IMR-90 (cell line): ENCODE data around the gene GNAT2. TPM values are rescaled to one million over a fixed set of nuclear protein-coding genes. Genes with fewer than 3 reads are reported as not detected.

Source experiments
- ATAC-seq: fragments of 200-7000 bp; cut with Tn5 transposase; 2 replicates; pipeline ENCODE4 v1.9.1; 2020; ENCODE audit warnings: low read depth, mild to moderate bottlenecking, moderate library complexity
- BruUV-seq: library from RNA; stranded (reverse); fragments of 400-500 nt; replicated peaks from 2 replicates; lab custom pipeline; 2021; lab: Mats Ljungman, UMichigan
- CTCF ChIA-PET: fragments of 300-600 bp; formaldehyde crosslinking; extraction: SDS; loops from one replicate; lab custom pipeline; 2021; ENCODE audit warnings: antibody characterized with exemption; lab: Yijun Ruan, JAX
- POLR2A ChIA-PET: fragments of 300-600 bp; sonication (Branson Sonifier 250); formaldehyde crosslinking; loops from one replicate; lab custom pipeline; 2022; ENCODE audit warnings: antibody characterized with exemption; ENCODE audit not compliant: unreplicated experiment; lab: Charles Lee
- DNase-seq: peaks from one replicate; pipeline ENCODE4 v3.0.0; 2013
- H2AFZ ChIP-seq: replicated peaks from 2 replicates; pipeline ENCODE3; 2013; ENCODE audit warnings: low read length, mild to moderate bottlenecking; ENCODE audit not compliant: poor library complexity
- H2AK5ac ChIP-seq: 2 replicates; pipeline ENCODE4 v1.6.1; 2013; ENCODE audit warnings: low read depth, low read length, inconsistent platforms
- H2AK9ac ChIP-seq: replicated peaks from 2 replicates; pipeline ENCODE3; 2013; ENCODE audit warnings: mild to moderate bottlenecking, low read depth, low read length, moderate library complexity; ENCODE audit not compliant: poor library complexity
- H2BK120ac ChIP-seq: 2 replicates; pipeline ENCODE4 v1.6.1; 2013; ENCODE audit warnings: low read depth, low read length, inconsistent platforms
- H2BK15ac ChIP-seq: 3 replicates; pipeline ENCODE4 v1.6.1; 2013; ENCODE audit warnings: low read depth, low read length, inconsistent platforms
- H2BK20ac ChIP-seq: 2 replicates; pipeline ENCODE4 v1.6.1; 2013; ENCODE audit warnings: low read depth, mild to moderate bottlenecking, inconsistent platforms, low read length, moderate library complexity
- H2BK5ac ChIP-seq: 2 replicates; pipeline ENCODE4 v1.6.1; 2013; ENCODE audit warnings: mild to moderate bottlenecking, low read depth, low read length, inconsistent platforms; ENCODE audit not compliant: poor library complexity, severe bottlenecking
- H3K14ac ChIP-seq: replicated peaks from 2 replicates; pipeline ENCODE4 v1.6.1; 2013; ENCODE audit warnings: low read depth, low read length, inconsistent platforms
- H3K18ac ChIP-seq: 2 replicates; pipeline ENCODE4 v1.6.1; 2013; ENCODE audit warnings: low read depth, low read length, control low read depth
- H3K23ac ChIP-seq: 2 replicates; pipeline ENCODE4 v1.6.1; 2013; ENCODE audit warnings: low read depth, low read length, inconsistent platforms
- H3K27ac ChIP-seq: 2 replicates; pipeline ENCODE4 v1.5.1; 2013; ENCODE audit warnings: mild to moderate bottlenecking, control low read depth, low read length; ENCODE audit not compliant: insufficient read depth
- H3K27me3 ChIP-seq: 2 replicates; pipeline ENCODE4 v1.6.1; 2013; ENCODE audit warnings: low read length; ENCODE audit not compliant: control insufficient read depth, insufficient read depth
- H3K36me3 ChIP-seq: 2 replicates; pipeline ENCODE4 v1.6.1; 2013; ENCODE audit warnings: low read length, mixed read lengths; ENCODE audit not compliant: control insufficient read depth, insufficient read depth
- H3K4ac ChIP-seq: 2 replicates; pipeline ENCODE4 v1.6.1; 2013; ENCODE audit warnings: low read depth, low read length, inconsistent platforms
- H3K4me1 ChIP-seq: 2 replicates; pipeline ENCODE4 v1.6.1; 2013; ENCODE audit warnings: low read length, mixed read lengths; ENCODE audit not compliant: control insufficient read depth, insufficient read depth
- H3K4me2 ChIP-seq: 2 replicates; pipeline ENCODE4 v1.6.1; 2013; ENCODE audit warnings: low read depth, mild to moderate bottlenecking, control low read depth, low read length, moderate library complexity
- H3K4me3 ChIP-seq: 2 replicates; pipeline ENCODE4 v1.5.1; 2013; ENCODE audit warnings: low read depth, mild to moderate bottlenecking, control low read depth, low read length, moderate library complexity; ENCODE audit not compliant: insufficient read depth
- H3K56ac ChIP-seq: 2 replicates; pipeline ENCODE4 v1.6.1; 2013; ENCODE audit warnings: low read length, inconsistent platforms; ENCODE audit not compliant: insufficient read depth; ENCODE audit errors: extremely low read depth
- H3K79me1 ChIP-seq, 2 experiments: 2 replicates each; pipeline ENCODE4 v1.6.1; 2013; ENCODE audit warnings: low read length in 2 of 2, inconsistent platforms in 1 of 2, low read depth in 1 of 2
- H3K9ac ChIP-seq: 2 replicates; pipeline ENCODE4 v1.6.1; 2013; ENCODE audit warnings: low read depth, low read length, control low read depth
- H3K9me1 ChIP-seq: 2 replicates; pipeline ENCODE4 v1.6.1; 2013; ENCODE audit warnings: low read length, inconsistent platforms; ENCODE audit not compliant: insufficient read depth
- H3K9me3 ChIP-seq: 2 replicates; pipeline ENCODE4 v1.6.1; 2013; ENCODE audit warnings: low read length; ENCODE audit not compliant: control insufficient read depth, insufficient read depth
- H4K20me1 ChIP-seq: 2 replicates; pipeline ENCODE4 v1.6.1; 2013; ENCODE audit warnings: low read length, inconsistent platforms; ENCODE audit not compliant: insufficient read depth
- H4K5ac ChIP-seq: 2 replicates; pipeline ENCODE4 v1.6.1; 2013; ENCODE audit warnings: mild to moderate bottlenecking, low read depth, low read length, control low read depth
- H4K8ac ChIP-seq, 2 experiments: 2 replicates each; pipeline ENCODE4 v1.6.1; 2013; ENCODE audit warnings: low read depth in 2 of 2, low read length in 2 of 2, control low read depth in 1 of 2, inconsistent platforms in 1 of 2
- H4K91ac ChIP-seq: 2 replicates; pipeline ENCODE4 v1.6.1; 2013; ENCODE audit warnings: low read depth, low read length, inconsistent platforms; ENCODE audit not compliant: insufficient read depth
- ELK1 ChIP-seq: fragments of 150-350 bp; IDR thresholded peaks from 2 replicates; pipeline ENCODE4 v1.6.1; 2016; ENCODE audit warnings: low read depth, mild to moderate bottlenecking, low read length, moderate library complexity, borderline replicate concordance
- RCOR1 ChIP-seq: IDR thresholded peaks from 2 replicates; pipeline ENCODE4 v1.6.1; 2012; ENCODE audit warnings: mild to moderate bottlenecking, low read length, improper control_type of control experiment; ENCODE audit not compliant: insufficient replicate concordance
- WGBS, 2 experiments: methylation state at CpG; one replicate each; pipeline versions ENCODE4 v1.1.5 to v1.1.7; 2013; ENCODE audit warnings: missing lambda C conversion rate in 2 of 2; ENCODE audit not compliant: insufficient read length in 1 of 2; ENCODE audit errors: extremely low coverage in 2 of 2; 5-methylcytosine and 5-hydroxymethylcytosine counted together
- dilution Hi-C: fragments of 300-500 bp; cut with HindIII; formaldehyde crosslinking; loops from one replicate; pipeline ENCODE4 v1.14.3; 2018; ENCODE audit warnings: low sequenced_read_pairs; ENCODE audit not compliant: unreplicated experiment
- in situ Hi-C: fragments of 300-500 bp; cut with MboI; formaldehyde crosslinking; loops from 3 replicates; pipeline ENCODE4 v1.14.3; 2019; ENCODE audit warnings: low sequenced_read_pairs, inconsistent platforms, mixed read lengths
- intact Hi-C: fragments of 100-400 bp; cut with micrococcal nuclease; formaldehyde crosslinking; loops from 2 replicates; pipeline ENCODE4 v1.10.0; 2022
- polyA plus RNA-seq, 3 experiments: library from polyadenylated mRNA; depleted of rRNA; stranded (reverse); fragments of >200 nt; gene quantifications; 2 replicates each; pipeline ENCODE4 v1.2.3, GENCODE V29; 2012; ENCODE audit warnings: low replicate concordance in 1 of 3
- total RNA-seq: library from RNA; depleted of rRNA; stranded (reverse); fragments of >200 nt; gene quantifications from 2 replicates; pipeline ENCODE4 v1.2.3, GENCODE V29; 2012

The GNAT2 gene
- total and polyA plus RNA-seq, 2 of the 4 experiments (the other 2 are of a cell fraction) = 0.17 to 0.36 TPM

GRCh38 chr1:109622895-109623294, 3.5 kb upstream of the GNAT2 start:
- no peak overlapping the region for H3K4me3 ChIP-seq

More at GRCh38 chr1:109622895-109623294, 3.5 kb upstream of the GNAT2 start:
- no peak for ATAC-seq
- peaks cover 57% of the 10 kb centered on the region for H4K20me1 ChIP-seq
- DNase-seq = no peak
- no peak overlapping the region for H3K27ac ChIP-seq
- peaks cover 21% of the 10 kb centered on the region for H3K36me3 ChIP-seq
- no peak overlapping the region for H2AK5ac ChIP-seq
- ChIA-PET POLR2A (no interaction called here), CTCF (no interaction called here)
- dilution Hi-C loops (no loop called here), intact Hi-C loops (loop anchor here (10.0 kb wide), 1 partner anchor 338 kb away; the partner anchor contains the start of gene PSRC1), in situ Hi-C loops (loop anchor here (5.0 kb wide), 1 partner anchor 76 kb away; the partner anchor contains the start of gene GNAI3)
- peaks cover 25% of the 10 kb centered on the region for H3K9me1 ChIP-seq
- no peak overlapping the region for H3K4ac ChIP-seq
- H3K56ac ChIP-seq = no peak overlapping the region
- H4K8ac ChIP-seq = no peak overlapping the region
- H2AFZ ChIP-seq = no peak overlapping the region
- WGBS, 2 experiments = no CpG with 5 or more reads among the region's 3 CpGs
- no peak overlapping the region for H2BK5ac ChIP-seq
- peaks cover 23 to 83% of the 10 kb centered on the region in 2 experiments; a peak in 3 of 4 replicates for H3K79me1 ChIP-seq
- no TSS peak for BruUV-seq
- peaks cover 37% of the 10 kb centered on the region for H3K4me1 ChIP-seq
- H3K14ac ChIP-seq = no peak overlapping the region
- no peak overlapping the region for H2BK20ac ChIP-seq
- no peak overlapping the region; the same call in 1 of the 2 replicates for H3K4me2 ChIP-seq
- TF ChIP-seq ELK1 (no peak), RCOR1 (no peak)
- H4K91ac ChIP-seq = no peak overlapping the region
- no peak overlapping the region for H2BK120ac ChIP-seq
- H2BK15ac ChIP-seq = no peak overlapping the region
- H3K27me3 ChIP-seq = no peaks in the 10 kb centered on the region
- no peaks in the 10 kb centered on the region for H3K9me3 ChIP-seq
- H3K23ac ChIP-seq = 0 out of 2 replicates have a peak overlapping the region, but pooled peaks have one; percentile 65
- H2AK9ac ChIP-seq = peak overlapping the region; percentile 80
- no peak overlapping the region for H4K5ac ChIP-seq
- no peak overlapping the region for H3K9ac ChIP-seq
- H3K18ac ChIP-seq = no peak overlapping the region
